ENCODE data around the gene CDCP1.

DNA sequence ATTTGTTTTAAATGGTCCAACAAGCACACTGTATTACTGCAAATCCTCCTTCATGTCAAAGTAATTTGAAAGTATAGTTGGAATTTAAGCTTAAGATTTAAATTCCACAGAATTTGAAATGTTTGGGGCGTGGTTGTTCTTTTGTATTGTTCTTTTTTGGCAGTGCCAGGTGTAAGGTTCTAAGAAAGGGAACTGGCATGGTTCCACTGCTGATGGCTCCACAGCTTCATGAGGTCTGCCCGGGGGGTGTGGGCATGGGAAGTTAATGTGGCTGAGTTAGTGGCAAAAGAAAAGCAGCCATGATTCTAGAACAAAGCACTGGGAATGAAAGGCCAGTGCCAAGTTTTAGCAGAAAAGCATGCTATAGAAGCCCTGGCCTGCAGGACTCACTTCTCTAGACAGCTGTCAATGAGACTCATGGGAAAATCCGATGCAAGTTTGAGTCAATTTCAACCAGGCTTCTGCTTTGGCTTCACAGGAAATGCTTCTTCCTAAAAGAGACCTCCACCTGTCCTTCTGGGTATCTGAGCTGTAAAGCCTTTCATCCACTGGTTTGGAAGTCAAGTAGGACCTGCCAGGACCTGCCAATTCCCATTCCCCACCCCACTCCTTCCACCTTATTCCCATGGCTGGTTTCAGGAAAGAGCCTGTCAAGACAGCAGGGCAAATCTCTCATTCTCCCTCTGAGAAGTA lies 18.9 kb downstream of the CDCP1 start:
- TF ChIP-seq, protein P1, sequence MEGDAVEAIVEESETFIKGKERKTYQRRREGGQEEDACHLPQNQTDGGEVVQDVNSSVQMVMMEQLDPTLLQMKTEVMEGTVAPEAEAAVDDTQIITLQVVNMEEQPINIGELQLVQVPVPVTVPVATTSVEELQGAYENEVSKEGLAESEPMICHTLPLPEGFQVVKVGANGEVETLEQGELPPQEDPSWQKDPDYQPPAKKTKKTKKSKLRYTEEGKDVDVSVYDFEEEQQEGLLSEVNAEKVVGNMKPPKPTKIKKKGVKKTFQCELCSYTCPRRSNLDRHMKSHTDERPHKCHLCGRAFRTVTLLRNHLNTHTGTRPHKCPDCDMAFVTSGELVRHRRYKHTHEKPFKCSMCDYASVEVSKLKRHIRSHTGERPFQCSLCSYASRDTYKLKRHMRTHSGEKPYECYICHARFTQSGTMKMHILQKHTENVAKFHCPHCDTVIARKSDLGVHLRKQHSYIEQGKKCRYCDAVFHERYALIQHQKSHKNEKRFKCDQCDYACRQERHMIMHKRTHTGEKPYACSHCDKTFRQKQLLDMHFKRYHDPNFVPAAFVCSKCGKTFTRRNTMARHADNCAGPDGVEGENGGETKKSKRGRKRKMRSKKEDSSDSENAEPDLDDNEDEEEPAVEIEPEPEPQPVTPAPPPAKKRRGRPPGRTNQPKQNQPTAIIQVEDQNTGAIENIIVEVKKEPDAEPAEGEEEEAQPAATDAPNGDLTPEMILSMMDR (conservative IDR thresholded peaks at IDR 0.05; ENCODE audit: low read depth, low read length) = no peak
- no peak for TF ChIP-seq EZH2 (IDR thresholded peaks at IDR 0.05; ENCODE audit: borderline replicate concordance, low read depth, low read length, poor library complexity, severe bottlenecking)
